ENCODE results near the gene MAPT.

DNA sequence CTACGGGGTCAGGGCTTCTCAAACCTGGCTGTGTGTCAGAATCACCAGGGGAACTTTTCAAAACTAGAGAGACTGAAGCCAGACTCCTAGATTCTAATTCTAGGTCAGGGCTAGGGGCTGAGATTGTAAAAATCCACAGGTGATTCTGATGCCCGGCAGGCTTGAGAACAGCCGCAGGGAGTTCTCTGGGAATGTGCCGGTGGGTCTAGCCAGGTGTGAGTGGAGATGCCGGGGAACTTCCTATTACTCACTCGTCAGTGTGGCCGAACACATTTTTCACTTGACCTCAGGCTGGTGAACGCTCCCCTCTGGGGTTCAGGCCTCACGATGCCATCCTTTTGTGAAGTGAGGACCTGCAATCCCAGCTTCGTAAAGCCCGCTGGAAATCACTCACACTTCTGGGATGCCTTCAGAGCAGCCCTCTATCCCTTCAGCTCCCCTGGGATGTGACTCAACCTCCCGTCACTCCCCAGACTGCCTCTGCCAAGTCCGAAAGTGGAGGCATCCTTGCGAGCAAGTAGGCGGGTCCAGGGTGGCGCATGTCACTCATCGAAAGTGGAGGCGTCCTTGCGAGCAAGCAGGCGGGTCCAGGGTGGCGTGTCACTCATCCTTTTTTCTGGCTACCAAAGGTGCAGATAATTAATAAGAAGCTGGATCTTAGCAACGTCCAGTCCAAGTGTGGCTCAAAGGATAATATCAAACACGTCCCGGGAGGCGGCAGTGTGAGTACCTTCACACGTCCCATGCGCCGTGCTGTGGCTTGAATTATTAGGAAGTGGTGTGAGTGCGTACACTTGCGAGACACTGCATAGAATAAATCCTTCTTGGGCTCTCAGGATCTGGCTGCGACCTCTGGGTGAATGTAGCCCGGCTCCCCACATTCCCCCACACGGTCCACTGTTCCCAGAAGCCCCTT, 115.6 kb downstream of the MAPT start:
- TF ChIP-seq CTCF (IDR thresholded peaks at IDR 0.05; ENCODE audit: low read depth, low read length, poor library complexity, severe bottlenecking) (no peak), EZH2phosphoT487 (IDR thresholded peaks at IDR 0.05; ENCODE audit: borderline replicate concordance, low read length) (no peak)
